Measurements from ENCODE around the gene FBRSL1.
"Not testable (repeated sequence)": the region's sequence is repeated elsewhere in the genome, so short reads cannot be mapped to it uniquely, and the experiment has no call there.

Gene FBRSL1

DNA sequence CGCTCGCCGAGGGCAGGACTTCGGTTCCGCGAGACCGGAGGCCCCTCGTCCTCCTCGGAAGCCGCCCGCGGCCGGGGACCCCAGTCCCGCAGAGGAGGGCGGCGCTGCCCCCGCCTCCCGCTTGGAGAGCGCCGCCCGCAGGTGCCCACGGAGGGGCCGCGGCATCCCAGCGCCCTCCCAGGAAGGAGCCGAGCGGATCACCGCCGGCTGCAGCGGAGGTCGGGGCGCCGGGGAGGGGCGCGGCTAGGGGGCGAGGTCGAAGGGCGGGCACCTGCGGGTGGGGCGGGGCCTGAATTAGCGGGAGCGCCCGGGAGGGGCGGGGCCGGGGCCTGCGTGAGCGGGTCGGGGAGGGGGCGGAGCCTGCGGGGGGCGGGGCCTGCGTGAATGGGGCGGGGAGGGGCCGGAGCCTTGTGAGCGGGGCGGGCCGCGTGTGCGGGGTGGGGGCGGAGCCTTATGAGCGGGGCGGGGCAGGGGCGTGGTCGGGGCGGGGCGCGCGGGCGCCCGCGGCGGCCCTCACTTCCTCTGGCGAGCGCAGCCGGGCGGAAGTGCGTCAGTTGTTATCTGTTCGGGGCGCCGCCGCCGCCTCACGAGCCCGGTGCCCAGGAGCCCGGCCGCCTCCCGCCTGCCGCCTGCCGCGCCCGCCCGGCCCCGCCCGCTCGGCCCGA is at the start of gene FBRSL1:
Gene FBRSL1, plus strand, starts transcription at position 550 of the 665 bp plus-strand sequence.
- DNase-seq (ENCODE audit: low read depth), result peak; percentile 63

DNA sequence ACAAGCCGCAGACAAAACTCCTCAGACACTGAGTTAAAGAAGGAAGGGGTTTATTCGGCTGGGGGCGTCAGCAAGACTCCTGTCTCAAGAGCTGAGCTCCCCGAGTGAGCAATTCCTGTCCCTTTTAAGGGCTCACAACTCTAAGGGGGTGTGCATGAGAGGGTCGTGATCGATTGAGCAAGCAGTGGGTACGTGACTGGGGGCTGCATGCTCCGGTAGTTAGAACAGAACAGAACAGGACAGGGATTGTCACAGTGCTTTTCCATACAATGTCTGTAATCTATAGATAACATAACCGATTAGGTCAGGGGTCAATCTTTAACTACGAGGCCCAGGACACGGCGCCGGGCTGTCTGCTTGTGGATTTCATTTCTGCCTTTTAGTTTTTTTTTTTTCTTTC is 49.5 kb upstream of the FBRSL1 start:
- not testable (repeated sequence) for DNase-seq (ENCODE audit: low read depth)

DNA sequence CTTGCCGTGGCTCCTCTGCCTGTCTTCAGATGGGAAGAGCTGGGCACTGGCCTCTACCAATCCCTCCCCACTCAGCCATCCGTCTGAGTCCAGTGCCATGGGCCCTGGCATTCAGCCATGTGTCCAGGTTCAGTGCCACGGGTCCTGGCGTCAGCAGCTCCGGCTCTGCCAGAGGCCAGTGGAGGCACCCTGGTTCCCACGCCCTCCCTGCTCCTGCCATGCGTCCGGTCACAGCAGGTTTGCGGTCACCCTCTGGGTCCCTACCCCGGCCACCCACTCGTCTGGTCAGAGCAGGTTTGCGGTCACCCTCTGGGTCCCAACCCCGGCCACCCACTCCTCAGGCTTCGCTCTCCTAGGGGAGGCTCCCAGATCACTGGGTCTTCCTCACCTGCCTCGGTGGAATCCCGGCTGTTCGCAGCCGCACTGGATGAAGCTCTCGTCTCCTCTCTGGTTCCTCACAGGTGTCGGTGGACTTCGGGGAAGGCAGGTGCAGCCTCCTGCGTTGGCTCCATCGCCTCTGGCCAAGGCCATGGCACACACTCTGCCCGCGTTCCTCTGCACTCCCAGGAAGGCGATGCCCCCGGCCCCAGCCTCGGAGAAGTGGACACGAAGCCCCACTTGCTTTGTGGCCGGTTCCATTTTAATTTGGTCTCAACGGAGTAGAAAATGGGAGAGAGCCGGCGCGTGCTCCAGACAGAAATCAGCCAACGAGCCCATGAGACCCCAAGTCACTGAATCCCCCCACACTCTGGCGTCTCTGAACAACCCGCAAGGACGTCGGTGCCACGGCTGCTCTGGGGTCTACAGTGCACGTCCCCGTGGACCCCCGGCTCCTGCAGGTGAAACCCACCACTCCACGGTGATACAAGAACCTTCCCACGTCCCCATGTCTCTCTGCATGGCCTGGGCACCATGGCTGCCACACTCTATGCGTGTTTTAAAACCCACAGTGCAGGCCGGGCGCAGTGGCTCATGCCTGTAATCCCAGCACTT is 47.8 kb upstream of the FBRSL1 start:
- DNase-seq (ENCODE audit: low read depth), result no peak

DNA sequence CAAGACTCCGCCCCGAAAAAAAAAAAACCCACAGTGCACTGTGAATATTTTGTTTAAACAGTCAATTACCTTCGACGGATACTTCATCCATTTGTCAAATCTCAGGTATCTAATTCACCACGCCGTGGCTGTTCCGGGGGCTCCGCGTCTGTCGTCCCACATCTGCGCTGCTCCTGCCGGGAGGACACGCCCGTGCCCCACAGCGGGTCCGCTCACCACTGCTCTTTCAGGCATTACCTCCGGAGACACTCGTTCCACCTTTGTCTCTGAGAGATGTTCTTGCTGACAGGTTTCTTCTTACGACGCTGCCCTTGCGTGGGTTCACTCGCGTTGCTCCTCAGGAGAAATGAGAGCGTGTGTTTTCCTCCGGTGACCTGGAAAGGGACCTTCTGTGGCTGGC is 46.9 kb upstream of the FBRSL1 start:
- DNase-seq (ENCODE audit: low read depth), result no peak

DNA sequence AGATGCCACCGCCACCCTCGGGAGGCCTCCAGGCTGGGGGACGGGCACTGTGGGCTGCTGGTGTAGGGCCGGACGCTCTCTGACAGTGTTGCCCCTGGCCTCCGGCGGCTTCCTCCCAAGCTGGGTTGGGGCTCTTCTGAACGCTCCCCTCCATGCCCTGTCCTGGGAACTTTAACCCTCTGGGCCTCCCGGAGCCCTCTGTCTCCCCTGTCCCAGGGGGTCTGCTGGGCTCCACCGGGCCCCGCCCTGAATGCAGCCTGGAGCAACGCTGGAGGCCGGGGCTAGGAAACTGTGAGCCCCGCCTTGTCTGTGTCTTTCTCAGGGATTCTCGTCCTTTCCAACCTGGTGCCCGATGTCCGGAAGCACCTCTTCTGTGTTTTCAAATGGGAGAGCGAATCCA is 45.7 kb upstream of the FBRSL1 start:
- DNase-seq (ENCODE audit: low read depth), result no peak

DNA sequence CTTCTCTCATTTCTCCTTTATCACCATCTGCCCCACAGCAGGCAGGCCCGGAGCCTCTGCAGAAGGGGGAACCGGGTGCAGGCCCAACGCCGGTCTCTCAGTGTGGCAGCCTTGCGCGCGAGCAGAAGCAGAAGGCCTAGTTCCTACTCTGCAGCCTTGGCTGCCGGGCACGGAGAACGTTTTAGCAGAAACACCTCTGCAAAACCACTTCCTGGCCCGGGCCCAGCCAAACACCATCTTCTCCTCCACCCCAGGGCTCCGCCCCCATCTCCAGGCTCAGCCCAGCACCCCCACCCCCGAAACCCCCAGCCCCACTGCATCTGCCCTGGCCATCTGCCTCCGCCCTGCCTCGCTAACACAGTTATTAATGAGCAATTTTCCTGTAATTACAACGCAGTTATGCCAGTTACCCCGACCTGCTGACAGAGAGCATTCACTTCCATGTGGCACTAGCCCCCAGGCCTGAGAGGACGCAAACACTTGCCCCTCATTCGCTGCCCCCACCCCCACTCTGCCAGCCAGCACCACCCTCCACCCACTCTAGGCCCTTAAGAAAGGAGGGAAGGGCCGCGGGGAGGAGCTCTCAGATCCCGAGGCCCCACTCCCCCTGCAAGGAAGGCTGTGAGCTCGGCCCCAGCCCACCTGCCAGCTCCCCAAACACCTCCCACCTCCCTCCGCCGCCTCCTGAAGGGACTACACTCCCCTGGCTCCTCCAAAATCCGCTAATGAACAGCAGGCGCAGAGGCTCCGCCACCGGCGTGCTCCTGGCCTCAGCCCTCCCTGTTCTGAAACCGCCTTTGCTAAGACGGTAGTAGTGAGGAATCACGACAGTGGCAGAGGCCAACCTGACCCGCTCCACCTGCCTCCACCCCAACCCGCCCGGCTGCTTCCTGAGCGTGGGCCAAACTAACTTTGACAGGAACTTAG is 44.7 kb upstream of the FBRSL1 start:
- no peak for DNase-seq (ENCODE audit: low read depth)

DNA sequence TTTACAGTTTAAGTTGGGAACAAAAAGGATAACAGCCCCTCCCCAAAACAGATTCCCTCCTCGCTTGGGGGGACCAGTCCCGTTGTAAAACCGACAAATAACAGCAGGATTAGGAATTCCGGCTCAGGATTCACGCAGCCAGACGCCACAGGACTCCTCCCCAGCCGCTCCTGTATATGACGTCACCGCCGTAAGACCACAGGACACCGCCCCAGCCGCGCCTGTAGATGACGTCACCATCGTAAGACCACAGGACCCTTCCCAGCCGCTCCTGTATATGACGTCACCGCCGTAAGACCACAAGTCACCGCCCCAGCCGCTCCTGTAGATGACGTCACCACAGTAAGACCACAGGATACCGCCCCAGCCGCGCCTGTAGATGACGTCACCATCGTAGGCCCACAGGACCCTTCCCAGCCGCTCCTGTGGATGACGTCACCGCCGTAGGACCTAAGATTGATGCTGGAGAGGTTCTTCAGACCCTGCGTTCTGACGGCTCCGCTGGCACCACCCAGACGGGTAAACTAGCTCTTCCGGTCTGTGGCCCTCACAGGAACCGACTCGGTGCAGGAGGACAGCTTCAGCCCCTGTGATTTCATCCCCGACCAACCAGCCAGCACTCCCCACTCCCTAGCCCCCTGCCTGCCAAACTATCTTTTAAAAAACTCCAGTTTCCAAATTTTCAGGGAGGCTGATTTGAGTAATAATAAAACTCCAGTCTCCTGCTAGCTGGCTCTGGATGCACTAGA is 43.9 kb upstream of the FBRSL1 start:
- DNase-seq (ENCODE audit: low read depth), result peak; percentile 97

DNA sequence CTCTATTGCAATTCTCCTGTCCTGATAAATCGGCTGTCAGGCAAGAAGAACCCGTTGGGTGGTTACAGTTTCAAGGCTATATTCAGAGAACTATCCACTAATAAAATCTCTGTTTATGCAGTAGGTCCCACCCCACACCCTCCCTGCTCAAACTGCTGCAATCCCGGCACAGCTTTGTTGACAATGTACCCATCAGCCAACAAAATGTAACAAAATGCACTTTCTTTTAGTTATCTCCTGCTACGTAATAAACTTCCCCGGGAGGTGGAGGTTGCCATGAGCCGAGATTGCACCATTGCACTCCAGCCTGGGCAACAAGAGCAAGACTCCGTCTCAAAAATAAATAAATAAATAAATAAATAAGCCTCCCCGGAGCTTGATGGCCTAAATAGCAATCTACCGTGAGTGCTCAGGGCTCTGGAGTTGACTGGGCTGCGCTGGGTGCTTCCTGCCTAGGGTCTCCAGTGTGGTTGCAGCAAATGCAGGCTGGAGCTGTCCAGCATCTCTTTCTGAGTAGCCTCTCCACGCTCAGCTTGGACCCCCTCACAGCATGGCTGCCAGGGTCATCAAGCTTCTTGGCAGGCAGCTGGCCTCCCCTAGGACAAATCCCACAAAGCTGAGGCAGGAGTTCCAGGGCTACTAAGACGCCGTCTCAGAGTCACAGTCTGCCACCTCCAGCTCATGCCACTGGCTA is 43.2 kb upstream of the FBRSL1 start:
- no peak for DNase-seq (ENCODE audit: low read depth)

DNA sequence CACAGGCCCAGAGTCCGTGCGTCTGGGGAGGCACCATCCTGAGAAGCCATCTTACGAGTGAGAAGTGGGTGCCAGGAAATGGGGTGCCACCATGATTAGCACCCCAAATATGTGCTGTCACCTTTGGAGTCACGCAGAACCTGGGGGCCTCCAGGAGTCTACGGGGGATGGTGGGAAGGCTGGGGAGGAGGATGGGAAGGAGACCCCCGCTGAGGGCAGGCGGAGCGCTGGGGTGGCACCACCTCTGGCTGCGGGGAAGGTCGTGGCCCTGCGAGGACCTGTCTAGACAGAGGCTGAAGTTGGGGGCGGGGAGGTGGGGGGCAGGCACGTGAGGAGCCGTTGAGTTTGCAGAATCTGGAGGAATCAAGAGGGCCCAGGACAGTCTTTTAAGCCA is 42.6 kb upstream of the FBRSL1 start:
- DNase-seq (ENCODE audit: low read depth), result no peak

DNA sequence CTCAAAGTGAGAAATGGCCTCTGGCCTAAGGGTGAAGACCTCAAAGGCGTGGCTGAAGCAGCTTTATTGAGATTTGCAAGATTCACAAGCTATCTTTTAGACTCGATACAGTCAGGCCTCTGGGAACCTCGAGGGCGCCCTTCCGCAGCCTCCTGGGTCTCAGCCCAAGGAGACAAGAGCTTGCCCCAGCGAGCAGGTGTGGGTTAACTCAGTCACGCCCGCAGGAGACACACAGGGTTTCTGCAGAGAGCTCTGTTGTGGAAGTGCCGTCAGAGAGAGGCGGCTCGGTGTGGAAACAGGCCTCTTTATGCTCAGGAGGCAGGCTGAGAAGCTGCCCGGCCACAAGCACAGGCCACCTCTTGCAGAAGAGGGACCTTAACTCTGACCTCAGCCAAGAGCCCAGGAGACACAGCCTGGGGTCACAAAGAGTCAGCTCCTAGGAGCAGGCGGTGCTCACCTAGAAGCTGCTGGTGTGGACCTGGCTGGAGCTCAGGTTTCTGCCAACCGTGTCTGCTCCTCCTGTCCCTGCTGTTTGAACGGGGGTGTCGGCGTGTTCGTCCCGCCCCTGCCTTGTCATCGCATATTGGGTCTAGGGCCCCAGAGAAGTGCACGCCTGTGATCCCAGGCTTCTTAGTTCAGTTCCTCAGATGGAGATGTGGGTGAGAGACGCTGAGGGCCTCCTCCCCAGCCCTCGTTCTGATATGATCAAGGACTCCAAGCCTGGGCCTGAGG is 42.1 kb upstream of the FBRSL1 start:
- no peak for DNase-seq (ENCODE audit: low read depth)

DNA sequence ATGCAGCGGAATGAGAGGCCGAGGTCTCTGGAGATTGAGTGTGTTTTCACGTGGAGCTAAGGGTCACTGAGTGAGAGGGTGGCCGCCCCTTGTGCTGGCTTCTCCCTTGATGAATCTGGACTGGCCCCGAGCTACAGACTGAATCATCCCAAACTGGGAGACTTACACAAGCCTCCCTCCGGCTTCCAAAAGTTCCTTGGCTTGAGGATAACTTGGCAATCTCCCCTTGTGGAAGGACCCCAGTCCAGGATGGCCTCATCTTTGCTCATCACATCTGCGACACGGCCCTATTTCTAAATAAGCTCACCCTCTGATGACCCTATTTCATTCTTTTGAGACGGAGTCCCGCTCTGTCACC is 41.5 kb upstream of the FBRSL1 start:
- DNase-seq (ENCODE audit: low read depth), result no peak

DNA sequence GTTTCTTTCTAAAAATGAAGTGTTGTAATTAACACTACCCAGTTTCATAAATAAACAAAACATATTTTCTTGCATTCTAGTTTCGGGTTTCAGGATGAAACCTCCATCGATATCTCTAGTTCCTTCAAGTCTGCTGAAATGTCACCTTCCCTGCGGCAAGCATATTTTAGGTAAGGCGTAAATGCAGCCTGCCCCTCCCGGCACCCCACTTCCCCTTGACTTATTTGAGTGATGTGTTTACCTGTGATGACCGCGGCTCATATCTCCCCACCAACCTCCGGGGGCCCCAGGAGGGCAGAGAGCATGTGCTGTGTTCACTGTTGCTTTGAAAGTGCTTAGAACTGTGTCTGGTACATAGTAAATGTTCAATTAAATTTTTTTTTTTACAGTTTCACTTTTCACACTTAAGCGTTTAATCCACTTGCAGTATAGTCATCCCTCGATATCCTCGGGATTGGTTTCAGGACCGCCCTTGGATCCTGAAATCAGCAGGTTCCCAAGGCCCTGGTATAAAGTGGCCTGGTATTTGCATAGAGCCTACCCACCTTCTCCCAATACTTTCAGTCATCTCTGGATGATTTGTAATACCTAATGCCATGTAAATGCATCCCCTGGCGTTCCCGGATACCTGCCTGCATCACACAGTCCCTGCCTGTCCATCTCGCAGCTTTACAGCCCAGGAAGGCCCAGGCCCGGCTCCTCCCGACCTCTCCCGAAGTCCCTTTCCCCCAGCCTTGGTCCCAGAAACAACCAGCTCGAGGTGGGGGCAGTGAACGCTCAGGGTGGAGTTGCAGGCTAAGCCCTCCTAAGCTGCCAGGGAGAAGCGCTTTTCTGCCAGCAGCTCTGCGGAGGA is 40.2 kb upstream of the FBRSL1 start:
- no peak for DNase-seq (ENCODE audit: low read depth)

DNA sequence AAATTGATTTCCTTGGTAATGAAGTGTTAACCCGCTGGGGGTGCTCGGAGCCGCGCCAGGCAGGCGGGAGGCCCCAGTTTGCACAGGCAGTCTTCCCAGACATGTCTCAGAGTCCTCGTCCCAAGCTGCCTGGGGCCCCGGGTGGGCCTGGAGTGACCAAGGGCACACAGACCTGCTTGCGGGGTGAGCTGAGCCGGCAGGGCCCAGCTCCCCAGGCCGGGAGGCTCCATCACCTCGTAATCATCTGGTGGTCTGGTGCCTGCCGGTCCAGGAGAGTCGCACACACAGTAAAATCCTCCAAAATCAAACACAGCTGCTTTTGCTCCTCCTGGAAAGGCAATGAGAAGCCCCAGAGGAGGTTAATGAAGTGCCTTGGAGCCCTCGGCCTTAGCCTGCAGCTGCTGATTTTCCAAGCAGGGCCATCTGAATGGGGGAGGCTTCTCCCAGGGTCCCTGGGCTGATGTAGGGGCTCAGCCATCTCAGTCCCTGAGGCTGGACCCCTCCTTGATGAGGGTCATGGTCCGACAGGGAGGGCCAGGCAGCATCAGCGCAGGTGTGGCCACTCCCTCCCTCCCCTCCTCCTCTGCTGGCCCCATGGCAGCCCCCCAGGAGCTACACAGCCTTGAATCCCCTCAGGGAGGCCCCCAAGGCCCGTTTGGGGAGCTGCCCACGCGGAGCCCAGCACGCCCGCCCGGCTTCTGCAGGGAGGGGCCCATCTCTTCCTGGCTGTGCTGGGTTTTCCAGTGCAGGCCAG is 39.4 kb upstream of the FBRSL1 start:
- no peak for DNase-seq (ENCODE audit: low read depth)

DNA sequence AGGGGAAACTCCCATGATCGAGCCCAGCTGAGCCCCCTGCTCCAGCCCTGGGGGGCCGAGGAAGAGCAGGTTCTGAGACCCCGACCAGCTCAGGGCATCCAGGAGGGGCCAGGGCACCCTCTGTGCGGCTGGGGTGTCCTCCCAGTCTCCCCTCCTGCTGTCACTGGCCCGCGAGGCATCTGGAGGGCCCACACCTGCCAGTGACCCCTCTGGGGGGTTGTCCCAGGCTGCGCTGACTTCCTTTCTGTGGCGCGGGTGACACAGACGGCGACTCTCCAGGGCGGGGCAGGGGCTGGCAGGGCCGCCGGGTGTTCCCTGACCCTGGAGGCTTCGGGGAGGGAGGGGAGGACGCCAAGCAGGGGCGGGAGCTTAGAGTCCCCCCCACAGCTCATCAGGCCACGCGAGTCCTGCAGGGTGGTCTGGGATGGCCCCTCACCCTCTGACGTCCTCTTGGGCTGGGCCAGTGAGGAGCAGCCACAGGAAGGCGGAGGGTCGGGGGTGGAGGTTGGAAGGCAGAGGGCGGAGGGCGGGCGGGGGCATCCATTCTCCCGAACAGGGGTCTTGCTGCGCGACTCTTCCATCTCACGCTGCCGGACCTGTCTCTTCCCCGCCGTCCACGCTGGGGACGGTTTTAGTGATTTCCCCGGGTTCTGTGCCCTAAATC is 38.6 kb upstream of the FBRSL1 start:
- DNase-seq (ENCODE audit: low read depth), result no peak

DNA sequence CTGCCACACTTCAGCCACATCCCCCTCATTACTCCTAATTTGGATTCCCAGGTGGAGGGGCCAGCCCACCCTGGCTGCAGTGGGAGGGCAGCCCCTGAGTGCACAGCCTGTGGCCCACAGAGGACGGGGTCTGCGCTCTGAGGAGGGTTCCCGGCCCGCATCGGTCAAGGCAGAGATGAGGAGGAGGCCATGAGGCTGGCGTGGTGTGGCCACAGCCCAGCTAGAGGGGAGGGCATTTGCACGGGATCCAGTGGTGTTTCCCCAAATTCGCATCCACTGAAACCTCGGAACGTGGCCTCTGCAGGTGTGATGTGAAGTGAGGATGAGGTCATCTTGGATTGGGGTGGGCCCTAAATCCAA is 38.1 kb upstream of the FBRSL1 start:
- DNase-seq (ENCODE audit: low read depth), result no peak

DNA sequence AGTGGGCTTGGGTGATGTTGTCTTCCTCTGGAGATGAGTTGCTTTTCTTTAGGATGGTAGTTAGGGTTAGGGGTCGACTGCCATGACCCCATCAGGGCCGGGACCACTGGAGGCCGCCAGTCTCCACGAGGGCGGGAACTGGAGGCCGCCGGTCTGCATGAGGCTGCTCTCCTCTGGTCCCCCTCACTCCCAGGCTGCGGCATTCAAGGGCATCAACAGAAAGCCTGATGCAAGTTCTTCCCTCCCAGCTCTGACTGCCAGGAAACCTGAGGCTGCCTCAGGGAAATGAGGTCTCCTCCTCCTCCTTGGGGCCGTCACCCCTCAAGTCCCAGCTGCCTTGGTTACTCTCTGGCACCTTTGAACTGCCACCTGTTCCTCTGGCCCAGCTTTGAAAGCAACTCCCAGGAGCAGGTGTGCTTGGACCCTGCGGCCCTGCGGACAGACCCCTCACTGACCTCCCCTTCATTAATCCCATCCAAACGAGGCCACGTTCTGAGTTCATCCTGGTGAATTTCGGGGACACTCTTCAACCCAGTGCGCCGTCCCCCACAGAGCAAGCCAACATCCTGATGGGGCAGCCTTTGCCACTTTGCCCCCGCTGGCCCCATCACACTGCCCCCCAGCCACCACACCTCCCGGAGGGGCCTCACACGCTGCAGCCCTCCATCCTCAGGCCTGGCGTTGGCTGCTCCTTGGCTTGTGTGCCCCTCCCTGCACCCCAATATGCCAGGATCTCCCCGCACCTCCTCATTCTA is 37.2 kb upstream of the FBRSL1 start:
- DNase-seq (ENCODE audit: low read depth), result no peak
